Spleen (tissue), 11 donors: Measurements from ENCODE around the gene TMEM129. TPM values are rescaled to one million over a fixed set of nuclear protein-coding genes. Genes with fewer than 3 reads are reported as not detected.

Experiments
- DNase-seq: peaks from one replicate; pipeline ENCODE4 v3.0.0-alpha.2; 2020
- H3K27ac ChIP-seq, 8 donors: fragments of 200-600 bp; sonication (generic) in 7 of 8; 1 replicate in 4 of 8; 2 replicates in 4 of 8; pipeline versions ENCODE4 v1.5.0 to v1.8.0; 2016 to 2021; ENCODE audit warnings: inconsistent platforms in 4 of 8, mild to moderate bottlenecking in 4 of 8, moderate library complexity in 1 of 8
- H3K27me3 ChIP-seq, 7 donors: fragments of 200-600 bp; sonication (generic) in 6 of 7; replicated peaks in 1 of 7; 1 replicate in 4 of 7; 2 replicates in 3 of 7; pipeline versions ENCODE4 v1.5.0 to v1.8.0; 2016 to 2021; ENCODE audit warnings: inconsistent platforms in 3 of 7, mild to moderate bottlenecking in 1 of 7
- H3K36me3 ChIP-seq, 6 donors: fragments of 200-600 bp; sonication (generic) in 5 of 6; 1 replicate in 4 of 6; 2 replicates in 2 of 6; pipeline versions ENCODE4 v1.5.0 to v1.8.0; 2016 to 2021; ENCODE audit warnings: inconsistent platforms in 2 of 6
- H3K4me1 ChIP-seq, 6 donors: fragments of 200-600 bp; sonication (generic) in 5 of 6; 1 replicate in 3 of 6; 2 replicates in 3 of 6; pipeline versions ENCODE4 v1.5.0 to v1.8.0; 2016 to 2021; ENCODE audit warnings: inconsistent platforms in 3 of 6
- H3K4me3 ChIP-seq, 8 donors: fragments of 200-600 bp; sonication (generic) in 7 of 8; 1 replicate in 4 of 8; 2 replicates in 4 of 8; pipeline versions ENCODE4 v1.5.0 to v1.8.0; 2016 to 2021; ENCODE audit warnings: inconsistent platforms in 4 of 8, mild to moderate bottlenecking in 4 of 8, moderate library complexity in 2 of 8
- H3K9me3 ChIP-seq, 8 donors: fragments of 200-600 bp; sonication (generic) in 7 of 8; 1 replicate in 4 of 8; 2 replicates in 4 of 8; pipeline versions ENCODE4 v1.5.0 to v1.8.0; 2016 to 2021; ENCODE audit warnings: inconsistent platforms in 4 of 8
- CTCF ChIP-seq, 11 experiments: fragments of 200-600 bp in 7 of 11; fragments of 450-650 bp in 4 of 11; sonication (generic) in 4 of 11; IDR thresholded peaks in 8 of 11; conservative IDR thresholded peaks in 3 of 11; 1 replicate in 7 of 11; 2 replicates in 4 of 11; pipeline versions ENCODE4 v1.4.0 to v1.8.0; 2016 to 2021; ENCODE audit warnings: antibody characterized with exemption in 11 of 11, inconsistent platforms in 4 of 11, mild to moderate bottlenecking in 1 of 11
- POLR2A ChIP-seq, 3 donors: fragments of 450-650 bp; IDR thresholded peaks; one replicate each; pipeline ENCODE4 v1.5.1; 2017; ENCODE audit warnings: antibody characterized with exemption in 3 of 3, mild to moderate bottlenecking in 1 of 3
- POLR2AphosphoS5 ChIP-seq, 3 donors: sonication (generic); formaldehyde crosslinking; IDR thresholded peaks; one replicate each; pipeline ENCODE4 v1.5.1; 2017; ENCODE audit warnings: antibody characterized with exemption in 3 of 3
- WGBS, 5 donors: extraction: QIAGEN DNeasy Blood & Tissue Kit in 3 of 5; methylation state at CpG; one replicate each; pipeline versions ENCODE4 v1.1.5 to v1.1.7; 2013 to 2018; 5-methylcytosine and 5-hydroxymethylcytosine counted together
- intact Hi-C: fragments of 100-400 bp; cut with DNase I; formaldehyde crosslinking; loops from one replicate; pipeline ENCODE4 v1.15.0; 2023; ENCODE audit warnings: low total_unique reads
- polyA plus RNA-seq, 3 donors: library from polyadenylated mRNA; stranded (reverse); fragments of 200-250 nt; gene quantifications; one replicate each; pipeline ENCODE4 v1.2.1, GENCODE V29; 2013
- total RNA-seq, 7 donors: library from RNA; depleted of rRNA in 3 of 7; stranded (reverse); fragments of >200 nt in 3 of 7; fragmentation: NEBNext Ultra II Directional in 4 of 7; extraction: Animal tissue kit (Norgen Biotek cat#: 25700) in 4 of 7; gene quantifications; one replicate each; pipeline versions ENCODE4 v1.1.0 to v1.2.1, GENCODE V29; 2016 to 2021
- donor health status: healthy with polysubstance abuse.
- donor health status: DM: no; HTN: no; CAD: no; lungs with moderate emphysema.
- donor health status: DM: no; HTN: no; CAD: no.
- donor health status: Bipolar disorder and iron deficiency.
- donor health status: healthy.
- donor health status: DM: no; HTN: no; CAD: no.
- donor health status: DM: yes; HTN: yes; CAD: no.

TMEM129 gene
- total and polyA plus RNA-seq, 10 donors: 17.2 to 51.0 (median 32.5) TPM

- peaks cover 51 to 90% (median 87%) of the 10 kb centered on the region in 6 donors for H3K4me1 ChIP-seq
- no peaks in the 10 kb centered on the region for H3K27me3 ChIP-seq
- WGBS, 5 donors: 89 to 97% (median 93%) methylated on average over 14 to 32 of the region's 32 CpGs
- no peaks in the 10 kb centered on the region for H3K9me3 ChIP-seq
- H3K36me3 ChIP-seq: peaks cover 0 to 39% (median 17%) of the 10 kb centered on the region in 6 donors
- intact Hi-C loops: no loop called here
- TF ChIP-seq POLR2A (IDR thresholded peaks at IDR 0.05): no peak
- TF ChIP-seq POLR2AphosphoS5 (IDR thresholded peaks at IDR 0.05): peak in 2 of 3 donors; percentile 50 to 60
- peak overlapping the region in 6 of 8 donors; percentile 9 to 100 (median 96) for H3K27ac ChIP-seq
- H3K4me3 ChIP-seq: no peak overlapping the region
- peak; percentile 82 for DNase-seq
Observed at GRCh38 chr4:1717129-1718094, 3.7 kb downstream of the TMEM129 start.

GRCh38 chr4:1716065-1716945 is 4.8 kb downstream of the TMEM129 start:
- peaks cover 42 to 83% (median 79%) of the 10 kb centered on the region in 6 donors for H3K4me1 ChIP-seq
- peaks cover 0 to 39% (median 17%) of the 10 kb centered on the region in 6 donors for H3K36me3 ChIP-seq
- 79 to 86% (median 83%) methylated on average over 13 to 15 of the region's 15 CpGs for WGBS, 5 donors

GRCh38 chr4:1715002-1715758 is 5.9 kb downstream of the TMEM129 start:
- Histone ChIP-seq H3K4me1 (peaks cover 52 to 90% (median 88%) of the 10 kb centered on the region in 6 donors), H3K27ac (peak overlapping the region in 7 of 8 donors; percentile 12 to 100 (median 99))
- intact Hi-C loops: no loop called here

More at GRCh38 chr4:1716065-1716945, 4.8 kb downstream of the TMEM129 start:
- no peak for TF ChIP-seq POLR2A (IDR thresholded peaks at IDR 0.05)
- peak in 1 of 3 donors; percentile 2 for TF ChIP-seq POLR2AphosphoS5 (IDR thresholded peaks at IDR 0.05)
- no peak for TF ChIP-seq CTCF (IDR thresholded peaks at IDR 0.05 in 8 of 11, conservative IDR thresholded peaks at IDR 0.05 in 3 of 11)
- no peak overlapping the region for H3K4me3 ChIP-seq
- no peaks in the 10 kb centered on the region for H3K9me3 ChIP-seq
- H3K27me3 ChIP-seq: no peaks in the 10 kb centered on the region
- intact Hi-C loops: no loop called here
- peak; percentile 77 for DNase-seq
- peak overlapping the region in 4 of 8 donors; percentile 99 to 100 (median 100) for H3K27ac ChIP-seq

GRCh38 chr4:1714303-1715001 is 6.7 kb downstream of the TMEM129 start:
- TF ChIP-seq POLR2A (IDR thresholded peaks at IDR 0.05): no peak
- TF ChIP-seq POLR2AphosphoS5 (IDR thresholded peaks at IDR 0.05): no peak
- no peak for TF ChIP-seq CTCF (IDR thresholded peaks at IDR 0.05 in 8 of 11, conservative IDR thresholded peaks at IDR 0.05 in 3 of 11)
- H3K9me3 ChIP-seq: no peaks in the 10 kb centered on the region
- H3K27me3 ChIP-seq: no peaks in the 10 kb centered on the region
- H3K4me3 ChIP-seq: peak overlapping the region in 4 of 8 donors; percentile 78 to 87 (median 82)
- H3K27ac ChIP-seq: peak overlapping the region in 7 of 8 donors; percentile 12 to 100 (median 99)
- peaks cover 0 to 45% (median 17%) of the 10 kb centered on the region in 6 donors for H3K36me3 ChIP-seq
- H3K4me1 ChIP-seq: peaks cover 48 to 90% (median 86%) of the 10 kb centered on the region in 6 donors
- WGBS, 5 donors: 40 to 68% (median 64%) methylated on average over 9 of the region's 9 CpGs
- intact Hi-C loops: no loop called here
- peak; percentile 38 for DNase-seq

More at GRCh38 chr4:1715002-1715758, 5.9 kb downstream of the TMEM129 start:
- Histone ChIP-seq H3K4me3 (peak overlapping the region in 1 of 8 donors; percentile 87), H3K9me3 (no peaks in the 10 kb centered on the region), H3K36me3 (peaks cover 0 to 39% (median 17%) of the 10 kb centered on the region in 6 donors), H3K27me3 (no peaks in the 10 kb centered on the region)
- peak; percentile 75 to 83 (median 81) for TF ChIP-seq POLR2AphosphoS5 (IDR thresholded peaks at IDR 0.05)
- no peak for TF ChIP-seq POLR2A (IDR thresholded peaks at IDR 0.05)
- DNase-seq: peak; percentile 88
- WGBS, 5 donors: 39 to 46% (median 41%) methylated on average over 15 to 16 of the region's 16 CpGs
